Vagina (tissue), 2 donors: ENCODE data around the gene FAM124A.

Experiments used
- POLR2A ChIP-seq, 2 donors: fragments of 450-650 bp; IDR thresholded peaks; one replicate each; pipeline ENCODE4 v1.6.1; 2017; ENCODE audit warnings: antibody characterized with exemption in 2 of 2, mild to moderate bottlenecking in 2 of 2, moderate library complexity in 2 of 2
- TF ChIP-seq, protein P1 (sequence below), 3 experiments: fragments of 450-650 bp in 2 of 3; fragments of 200-600 bp in 1 of 3; sonication (generic) in 1 of 3; IDR thresholded peaks; one replicate each; pipeline ENCODE4 v1.5.1; 2017 to 2019; ENCODE audit warnings: antibody characterized with exemption in 3 of 3, mild to moderate bottlenecking in 2 of 3, moderate library complexity in 2 of 3

DNA sequence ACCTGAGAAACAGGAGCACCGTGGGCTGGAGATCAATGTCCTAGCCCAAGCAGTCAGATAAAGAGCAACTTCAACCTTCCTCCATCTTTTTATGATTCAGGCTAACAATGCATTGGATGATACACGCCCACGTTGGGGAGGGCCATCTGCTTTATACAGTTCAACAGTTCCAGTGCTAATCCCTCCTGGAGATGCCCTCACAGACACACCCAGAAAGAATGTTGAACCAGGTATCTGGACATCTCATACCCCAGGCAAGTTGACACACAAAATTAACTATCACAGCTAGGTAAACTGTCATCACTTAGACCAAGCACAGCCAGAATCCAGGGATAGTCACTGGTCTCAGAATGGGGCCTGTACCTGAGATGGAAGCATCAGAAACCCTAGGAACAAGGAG, 96.7 kb downstream of the FAM124A start:
- no peak for TF ChIP-seq POLR2A (IDR thresholded peaks at IDR 0.05)
- TF ChIP-seq, protein P1, sequence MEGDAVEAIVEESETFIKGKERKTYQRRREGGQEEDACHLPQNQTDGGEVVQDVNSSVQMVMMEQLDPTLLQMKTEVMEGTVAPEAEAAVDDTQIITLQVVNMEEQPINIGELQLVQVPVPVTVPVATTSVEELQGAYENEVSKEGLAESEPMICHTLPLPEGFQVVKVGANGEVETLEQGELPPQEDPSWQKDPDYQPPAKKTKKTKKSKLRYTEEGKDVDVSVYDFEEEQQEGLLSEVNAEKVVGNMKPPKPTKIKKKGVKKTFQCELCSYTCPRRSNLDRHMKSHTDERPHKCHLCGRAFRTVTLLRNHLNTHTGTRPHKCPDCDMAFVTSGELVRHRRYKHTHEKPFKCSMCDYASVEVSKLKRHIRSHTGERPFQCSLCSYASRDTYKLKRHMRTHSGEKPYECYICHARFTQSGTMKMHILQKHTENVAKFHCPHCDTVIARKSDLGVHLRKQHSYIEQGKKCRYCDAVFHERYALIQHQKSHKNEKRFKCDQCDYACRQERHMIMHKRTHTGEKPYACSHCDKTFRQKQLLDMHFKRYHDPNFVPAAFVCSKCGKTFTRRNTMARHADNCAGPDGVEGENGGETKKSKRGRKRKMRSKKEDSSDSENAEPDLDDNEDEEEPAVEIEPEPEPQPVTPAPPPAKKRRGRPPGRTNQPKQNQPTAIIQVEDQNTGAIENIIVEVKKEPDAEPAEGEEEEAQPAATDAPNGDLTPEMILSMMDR (IDR thresholded peaks at IDR 0.05) = no peak
